G401 (cell line): ENCODE data around the gene VOPP1. TPM values are rescaled to one million over a fixed set of nuclear protein-coding genes. Genes with fewer than 3 reads are reported as not detected.
"Not testable (repeated sequence)": the region's sequence is repeated elsewhere in the genome, so short reads cannot be mapped to it uniquely, and the experiment has no call there.

Source experiments
- DNase-seq: peaks from one replicate; pipeline ENCODE4 v3.0.0-alpha.2; 2015; ENCODE audit warnings: low spot score
- in situ Hi-C: cut with HindIII; loops from 2 replicates; pipeline ENCODE4 v1.10.0; 2016; ENCODE audit warnings: low sequenced_read_pairs, mixed read lengths
- total RNA-seq: library from RNA; depleted of rRNA; stranded (reverse); fragments of >200 nt; shearing (Covaris generic); gene quantifications from 2 replicates; pipeline ENCODE4 v1.2.3, GENCODE V29; 2014; rRNA removed

The VOPP1 gene
- 27.7 and 38.2 TPM in 2 replicates for total RNA-seq

GRCh38 chr7:55572378-55573233 lies at the start of gene VOPP1:
VOPP1 (minus strand) TSS chr7:55572502; CDS start chr7:55572324, 178 bp downstream.
- in situ Hi-C loops: no loop called here
- DNase-seq: peak; percentile 70

- DNase-seq: no peak
These were observed 46.6 kb upstream of the VOPP1 start for GRCh38 chr7:55618913-55619312.

GRCh38 chr7:55614365-55615064 lies 42.2 kb upstream of the VOPP1 start:
- DNase-seq, in situ Hi-C loops: not testable (repeated sequence)

More at GRCh38 chr7:55618913-55619312, 46.6 kb upstream of the VOPP1 start:
- in situ Hi-C loops: no loop called here

GRCh38 chr7:55609726-55610125 lies 37.4 kb upstream of the VOPP1 start:
- DNase-seq, in situ Hi-C loops: not testable (repeated sequence)

GRCh38 chr7:55605661-55606060 lies 33.4 kb upstream of the VOPP1 start:
- DNase-seq, in situ Hi-C loops: not testable (repeated sequence)

GRCh38 chr7:55597944-55598499 lies 25.7 kb upstream of the VOPP1 start:
- DNase-seq, in situ Hi-C loops: not testable (repeated sequence)

GRCh38 chr7:55597214-55597739 lies 25.0 kb upstream of the VOPP1 start:
- in situ Hi-C loops, DNase-seq: not testable (repeated sequence)

GRCh38 chr7:55595511-55595910 lies 23.2 kb upstream of the VOPP1 start:
- DNase-seq: no peak
- in situ Hi-C loops: no loop called here

- in situ Hi-C loops: no loop called here
- DNase-seq: no peak
These were observed 22.6 kb upstream of the VOPP1 start for GRCh38 chr7:55594870-55595269.

GRCh38 chr7:55594414-55594813 lies 22.1 kb upstream of the VOPP1 start:
- DNase-seq: no peak
- in situ Hi-C loops: no loop called here

- DNase-seq: peak; percentile 35
- in situ Hi-C loops: no loop called here
These were observed 21.4 kb upstream of the VOPP1 start for GRCh38 chr7:55593515-55594318.

- DNase-seq: no peak
- in situ Hi-C loops: no loop called here
These were observed 20.8 kb upstream of the VOPP1 start for GRCh38 chr7:55593172-55593514.

- DNase-seq: no peak
- in situ Hi-C loops: no loop called here
These were observed 20.2 kb upstream of the VOPP1 start for GRCh38 chr7:55592492-55592891.

GRCh38 chr7:55591282-55591931 lies 19.1 kb upstream of the VOPP1 start:
- no peak for DNase-seq
- in situ Hi-C loops: no loop called here

GRCh38 chr7:55590517-55591281 lies 18.4 kb upstream of the VOPP1 start:
- in situ Hi-C loops: no loop called here
- DNase-seq: no peak

GRCh38 chr7:55589905-55590304 lies 17.6 kb upstream of the VOPP1 start:
- in situ Hi-C loops: no loop called here
- no peak for DNase-seq

GRCh38 chr7:55588976-55589604 lies 16.8 kb upstream of the VOPP1 start:
- DNase-seq: no peak
- in situ Hi-C loops: no loop called here

GRCh38 chr7:55588379-55588699 lies 16.0 kb upstream of the VOPP1 start:
- in situ Hi-C loops: no loop called here
- no peak for DNase-seq
